SU-DHL-6 (cell line): ENCODE measurements around the gene POU5F1.

Experiments used
- H2AFZ ChIP-seq: fragments of 200-600 bp; sonication (generic); 2 replicates; pipeline ENCODE4 v1.6.1; 2014; ENCODE audit warnings: low read depth, mild to moderate bottlenecking, moderate library complexity, mixed read lengths, antibody characterized with exemption, low read length; ENCODE audit not compliant: severe bottlenecking
- H3F3A ChIP-seq: fragments of 200-600 bp; shearing (Covaris generic); 2 replicates; pipeline ENCODE4 v1.6.0; 2016; ENCODE audit warnings: antibody characterized with exemption, mild to moderate bottlenecking; ENCODE audit not compliant: insufficient read depth
- H3K27ac ChIP-seq: fragments of 200-600 bp; sonication (generic); 2 replicates; pipeline ENCODE4 v1.5.1; 2016; ENCODE audit warnings: low read depth, mild to moderate bottlenecking, low read length, moderate library complexity, mixed read lengths
- H3K27me3 ChIP-seq: fragments of 200-600 bp; sonication (generic), shearing (Covaris generic); 2 replicates; pipeline ENCODE4 v1.6.0; 2014; ENCODE audit warnings: mild to moderate bottlenecking, low read length
- H3K36me3 ChIP-seq: fragments of 200-600 bp; sonication (generic); 2 replicates; pipeline ENCODE4 v1.6.1; 2014; ENCODE audit warnings: mild to moderate bottlenecking, low read length, mixed read lengths
- H3K4me2 ChIP-seq: fragments of 300-600, 200-600 bp; shearing (Covaris generic), sonication (generic); 2 replicates; pipeline ENCODE4 v1.6.0; 2014; ENCODE audit warnings: low read length, low read depth, mild to moderate bottlenecking; ENCODE audit not compliant: poor library complexity, severe bottlenecking
- H3K4me3 ChIP-seq: fragments of 200-600 bp; sonication (generic); 2 replicates; pipeline ENCODE4 v1.5.1; 2014; ENCODE audit warnings: antibody characterized with exemption, low read length, mild to moderate bottlenecking, mixed read lengths; ENCODE audit not compliant: insufficient read depth, poor library complexity, severe bottlenecking
- H3K79me2 ChIP-seq: fragments of 200-600 bp; sonication (generic); 2 replicates; pipeline ENCODE4 v1.6.1; 2014; ENCODE audit warnings: mild to moderate bottlenecking, low read length, moderate library complexity; ENCODE audit not compliant: insufficient read depth
- H3K9ac ChIP-seq: fragments of 200-600 bp; sonication (generic); 2 replicates; pipeline ENCODE4 v1.7.0; 2014; ENCODE audit warnings: mild to moderate bottlenecking, low read length
- H3K9me2 ChIP-seq: fragments of 200-600 bp; sonication (generic); replicated peaks from 2 replicates; pipeline ENCODE4 v1.6.1; 2014; ENCODE audit warnings: low read length; ENCODE audit not compliant: insufficient read depth
- H3K9me3 ChIP-seq: fragments of 200-600 bp; sonication (generic); 2 replicates; pipeline ENCODE4 v1.6.1; 2014; ENCODE audit warnings: low read length, mixed read lengths; ENCODE audit not compliant: insufficient read depth
- H4K20me1 ChIP-seq: fragments of 200-600 bp; sonication (generic); 2 replicates; pipeline ENCODE4 v1.6.1; 2014; ENCODE audit warnings: low read depth, mild to moderate bottlenecking, antibody characterized with exemption, low read length, moderate library complexity, mixed read lengths
- EZH2phosphoT487 ChIP-seq: fragments of 200-600 bp; sonication (generic), shearing (Covaris generic); conservative IDR thresholded peaks from 2 replicates; pipeline ENCODE4 v1.6.1; 2018; ENCODE audit warnings: mild to moderate bottlenecking, antibody characterized with exemption, low read length, moderate library complexity, mixed read lengths
- TF ChIP-seq, protein P1 (sequence below): fragments of 200-600 bp; sonication (generic); IDR thresholded peaks from one replicate; pipeline ENCODE4 v1.5.1; 2017; ENCODE audit warnings: antibody characterized with exemption, mild to moderate bottlenecking, low read length, moderate library complexity; ENCODE audit not compliant: insufficient read depth, poor library complexity, severe bottlenecking

The POU5F1 gene

DNA sequence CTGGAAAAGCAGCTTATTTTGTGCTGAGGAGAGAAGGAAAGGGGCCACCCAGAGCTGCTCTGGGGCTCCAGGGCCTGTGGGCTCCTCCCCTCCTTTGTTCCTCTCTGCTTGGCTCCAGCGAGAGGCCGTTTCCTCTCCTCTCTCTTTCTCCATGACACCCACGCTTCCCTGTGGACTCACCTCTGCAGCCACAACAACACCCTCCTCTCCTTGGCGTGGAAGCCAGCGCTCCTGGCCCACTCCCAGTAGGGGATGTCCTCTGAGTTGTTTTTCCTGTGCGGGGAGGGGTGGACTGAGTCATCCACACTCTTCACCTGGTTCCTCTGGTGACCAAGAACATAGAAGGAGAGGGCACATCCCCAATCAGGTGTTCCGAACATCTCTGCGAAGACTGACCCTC, 45.3 kb downstream of the POU5F1 start:
- Histone ChIP-seq H3K9ac (no peak overlapping the region), H2AFZ (no peak overlapping the region), H3K27ac (no peak overlapping the region)

DNA sequence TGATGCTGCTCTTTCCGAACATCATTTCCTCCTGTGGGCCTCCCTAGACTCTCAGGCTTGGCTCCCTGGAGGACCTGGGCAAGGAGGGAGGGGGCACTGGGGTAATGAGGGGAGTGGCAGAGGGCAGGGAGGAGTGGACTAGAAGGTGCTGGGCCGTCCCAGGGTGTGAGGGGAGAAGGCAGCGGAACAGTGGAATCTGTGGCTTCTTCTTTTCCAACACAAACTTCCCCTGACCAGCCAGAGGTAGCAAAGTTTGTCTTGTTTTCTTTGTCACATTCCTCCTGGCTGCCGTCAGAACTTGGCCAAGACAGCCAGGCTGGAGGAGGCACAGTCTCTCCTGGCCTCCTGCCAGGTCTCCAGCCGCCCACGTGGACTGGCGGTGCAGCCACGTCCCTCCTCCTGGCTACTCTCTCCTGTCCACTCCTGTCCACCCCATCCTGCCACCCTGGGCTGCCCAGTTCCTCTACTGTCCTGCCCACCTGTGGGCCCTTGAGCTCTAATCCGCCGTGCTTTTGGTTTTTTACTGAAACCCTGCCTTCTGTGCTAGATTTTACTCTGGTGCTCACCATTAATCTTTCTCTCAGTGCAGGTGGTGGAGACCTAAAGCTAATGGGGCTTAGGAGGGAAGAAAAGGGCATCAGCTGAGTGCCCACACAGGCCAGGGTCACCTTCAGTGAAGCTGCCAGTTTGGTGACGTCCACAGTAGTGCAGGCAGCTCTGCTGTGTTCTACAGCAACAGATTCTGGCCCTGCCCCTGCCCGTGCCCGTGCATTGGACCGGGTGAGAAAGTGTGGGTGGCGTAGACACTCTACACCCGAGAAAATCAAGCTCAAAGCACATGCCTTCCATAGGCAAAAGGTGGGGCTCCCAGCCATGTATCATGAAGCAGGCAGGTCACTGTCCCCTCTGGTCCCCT, 47.4 kb downstream of the POU5F1 start:
- Histone ChIP-seq H2AFZ (no peak overlapping the region), H3K79me2 (no peaks in the 10 kb centered on the region), H3K27ac (no peak overlapping the region), H3F3A (no peaks in the 10 kb centered on the region), H3K27me3 (no peaks in the 10 kb centered on the region), H4K20me1 (no peaks in the 10 kb centered on the region), H3K9me2 (no peaks in the 10 kb centered on the region), H3K4me2 (no peak overlapping the region), H3K9me3 (no peaks in the 10 kb centered on the region), H3K36me3 (no peaks in the 10 kb centered on the region), H3K4me3 (no peak overlapping the region), H3K9ac (no peak overlapping the region)
- TF ChIP-seq, protein P1, sequence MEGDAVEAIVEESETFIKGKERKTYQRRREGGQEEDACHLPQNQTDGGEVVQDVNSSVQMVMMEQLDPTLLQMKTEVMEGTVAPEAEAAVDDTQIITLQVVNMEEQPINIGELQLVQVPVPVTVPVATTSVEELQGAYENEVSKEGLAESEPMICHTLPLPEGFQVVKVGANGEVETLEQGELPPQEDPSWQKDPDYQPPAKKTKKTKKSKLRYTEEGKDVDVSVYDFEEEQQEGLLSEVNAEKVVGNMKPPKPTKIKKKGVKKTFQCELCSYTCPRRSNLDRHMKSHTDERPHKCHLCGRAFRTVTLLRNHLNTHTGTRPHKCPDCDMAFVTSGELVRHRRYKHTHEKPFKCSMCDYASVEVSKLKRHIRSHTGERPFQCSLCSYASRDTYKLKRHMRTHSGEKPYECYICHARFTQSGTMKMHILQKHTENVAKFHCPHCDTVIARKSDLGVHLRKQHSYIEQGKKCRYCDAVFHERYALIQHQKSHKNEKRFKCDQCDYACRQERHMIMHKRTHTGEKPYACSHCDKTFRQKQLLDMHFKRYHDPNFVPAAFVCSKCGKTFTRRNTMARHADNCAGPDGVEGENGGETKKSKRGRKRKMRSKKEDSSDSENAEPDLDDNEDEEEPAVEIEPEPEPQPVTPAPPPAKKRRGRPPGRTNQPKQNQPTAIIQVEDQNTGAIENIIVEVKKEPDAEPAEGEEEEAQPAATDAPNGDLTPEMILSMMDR: no peak
- no peak for TF ChIP-seq EZH2phosphoT487

More for the DNA sequence above, 45.3 kb downstream of the POU5F1 start:
- TF ChIP-seq EZH2phosphoT487: no peak
- TF ChIP-seq, protein P1: no peak
- Histone ChIP-seq H3K9me3 (no peaks in the 10 kb centered on the region), H3K9me2 (no peaks in the 10 kb centered on the region), H3F3A (no peaks in the 10 kb centered on the region), H3K36me3 (no peaks in the 10 kb centered on the region), H3K27me3 (no peaks in the 10 kb centered on the region), H3K4me2 (no peak overlapping the region), H3K79me2 (no peaks in the 10 kb centered on the region), H4K20me1 (no peaks in the 10 kb centered on the region), H3K4me3 (no peak overlapping the region)

DNA sequence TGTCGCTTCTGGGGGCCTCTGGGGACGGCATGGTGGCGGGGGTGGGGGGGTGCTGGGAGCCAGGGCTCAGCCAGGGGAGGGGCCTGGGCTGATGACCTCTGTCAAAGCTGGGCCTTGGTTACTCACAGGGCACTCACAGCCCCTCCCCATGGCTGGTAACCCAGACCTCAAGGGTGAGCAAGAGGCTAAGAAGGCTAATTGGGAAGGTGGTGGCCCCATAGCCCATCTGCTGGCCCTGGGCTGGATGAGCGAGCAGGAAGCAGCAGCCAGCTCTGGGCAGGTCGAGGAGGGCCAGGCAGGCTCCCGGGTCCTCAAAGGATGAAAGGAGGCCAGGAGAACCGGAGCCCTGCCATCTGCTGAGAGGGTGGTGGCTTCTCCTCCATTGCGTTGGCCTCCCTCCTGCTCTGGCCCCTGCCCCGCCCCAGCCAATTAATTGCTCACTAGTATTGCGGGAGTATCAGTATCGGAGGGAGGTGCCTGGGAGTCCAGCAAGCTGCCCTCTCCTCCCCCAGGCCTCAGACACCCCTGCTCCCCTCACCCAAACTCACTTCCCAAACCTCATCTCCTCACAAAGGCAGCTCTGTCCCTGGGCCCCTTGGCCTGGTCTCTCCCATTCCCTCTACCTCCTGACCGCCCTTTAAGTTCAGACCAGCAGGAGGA, 49.2 kb downstream of the POU5F1 start:
- H3F3A ChIP-seq: no peaks in the 10 kb centered on the region
- H3K4me3 ChIP-seq: no peak overlapping the region
- H3K9me3 ChIP-seq: no peaks in the 10 kb centered on the region
- H3K36me3 ChIP-seq: no peaks in the 10 kb centered on the region
- H3K27ac ChIP-seq: no peak overlapping the region
- H3K9ac ChIP-seq: no peak overlapping the region
- no peak overlapping the region for H3K4me2 ChIP-seq
- no peaks in the 10 kb centered on the region for H3K27me3 ChIP-seq
- H4K20me1 ChIP-seq: no peaks in the 10 kb centered on the region
- H3K9me2 ChIP-seq: no peaks in the 10 kb centered on the region
- H3K79me2 ChIP-seq: no peaks in the 10 kb centered on the region
- TF ChIP-seq, protein P1: no peak
- no peak overlapping the region for H2AFZ ChIP-seq
